ENCODE results near the gene MRPL36. TPM values are rescaled to one million over a fixed set of nuclear protein-coding genes. Genes with fewer than 3 reads are reported as not detected.

The MRPL36 gene
- total RNA-seq, 1 experiment from 2014 or later = 79.9 TPM

DNA sequence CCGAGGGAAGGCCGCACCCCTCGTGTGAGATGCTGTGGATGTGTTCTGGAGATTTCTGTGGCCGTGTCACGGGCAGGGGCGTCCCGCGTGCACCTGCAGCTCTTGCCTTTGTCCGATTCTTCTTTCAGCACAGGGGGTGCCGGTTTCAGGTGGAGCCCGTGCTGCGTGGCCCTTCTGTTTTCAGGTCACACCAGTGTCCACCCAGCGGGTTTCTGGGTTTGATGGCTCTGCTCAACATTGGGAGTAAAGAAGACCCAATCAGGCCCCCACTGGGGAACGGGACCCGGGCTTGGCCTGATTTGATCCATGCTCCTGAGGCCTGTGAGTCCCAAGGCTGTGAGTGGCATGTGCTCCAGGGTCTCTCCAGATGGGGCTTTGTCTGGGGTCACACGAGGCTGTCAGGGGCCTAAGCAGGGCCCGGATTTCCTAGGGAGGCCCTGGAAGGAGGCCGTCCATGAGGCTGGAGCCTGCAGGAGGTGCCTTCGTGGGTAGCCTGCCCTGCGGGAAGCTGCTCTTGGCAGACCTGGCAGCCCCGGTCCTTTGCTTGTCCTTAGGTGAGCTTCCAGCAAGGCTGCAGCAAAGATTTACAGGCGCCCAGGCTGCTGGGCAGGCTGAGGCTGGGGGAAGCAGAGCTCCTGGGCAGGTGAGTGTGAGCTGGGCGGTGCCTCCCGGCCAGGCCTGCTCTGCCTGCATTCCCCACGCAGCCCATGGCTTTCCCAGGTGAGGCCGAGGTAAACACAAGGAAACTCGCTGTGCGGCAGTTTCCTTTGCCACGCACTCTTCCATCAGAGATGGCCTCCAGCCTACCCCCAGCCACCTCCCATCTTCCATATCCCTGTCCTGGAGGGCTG lies 12.8 kb downstream of the MRPL36 start:
- Histone ChIP-seq H3K4me1 (ENCODE audit: control insufficient read depth, insufficient read depth, low read length) (peaks cover 7% of the 10 kb centered on the region), H3K36me3 (ENCODE audit: control insufficient read depth, insufficient read depth, low read length) (no peaks in the 10 kb centered on the region), H3K4me3 (ENCODE audit: low read depth in 2 of 2, low read length in 2 of 2) (no peak overlapping the region), H3K27me3 (ENCODE audit: control insufficient read depth, insufficient read depth, low read length) (no peaks in the 10 kb centered on the region), H3K9me3 (ENCODE audit: control insufficient read depth, insufficient read depth, low read depth, low read length) (no peaks in the 10 kb centered on the region), H3K27ac (ENCODE audit: low read length) (no peak overlapping the region)
- ATAC-seq (no peak), DNase-seq (ENCODE audit: low read depth, low spot score) (no peak)
- in situ Hi-C loops (cut with HindIII; ENCODE audit: low pct_unique_long_range_greater_than_20kb, low sequenced_read_pairs) (no loop called here), intact Hi-C loops (cut with micrococcal nuclease; ENCODE audit: unreplicated experiment) (no loop called here)
- TF ChIP-seq SIN3A (IDR thresholded peaks at IDR 0.05; ENCODE audit: borderline replicate concordance, insufficient read depth, low read depth, low read length) = no peak
- TF ChIP-seq, protein P1, sequence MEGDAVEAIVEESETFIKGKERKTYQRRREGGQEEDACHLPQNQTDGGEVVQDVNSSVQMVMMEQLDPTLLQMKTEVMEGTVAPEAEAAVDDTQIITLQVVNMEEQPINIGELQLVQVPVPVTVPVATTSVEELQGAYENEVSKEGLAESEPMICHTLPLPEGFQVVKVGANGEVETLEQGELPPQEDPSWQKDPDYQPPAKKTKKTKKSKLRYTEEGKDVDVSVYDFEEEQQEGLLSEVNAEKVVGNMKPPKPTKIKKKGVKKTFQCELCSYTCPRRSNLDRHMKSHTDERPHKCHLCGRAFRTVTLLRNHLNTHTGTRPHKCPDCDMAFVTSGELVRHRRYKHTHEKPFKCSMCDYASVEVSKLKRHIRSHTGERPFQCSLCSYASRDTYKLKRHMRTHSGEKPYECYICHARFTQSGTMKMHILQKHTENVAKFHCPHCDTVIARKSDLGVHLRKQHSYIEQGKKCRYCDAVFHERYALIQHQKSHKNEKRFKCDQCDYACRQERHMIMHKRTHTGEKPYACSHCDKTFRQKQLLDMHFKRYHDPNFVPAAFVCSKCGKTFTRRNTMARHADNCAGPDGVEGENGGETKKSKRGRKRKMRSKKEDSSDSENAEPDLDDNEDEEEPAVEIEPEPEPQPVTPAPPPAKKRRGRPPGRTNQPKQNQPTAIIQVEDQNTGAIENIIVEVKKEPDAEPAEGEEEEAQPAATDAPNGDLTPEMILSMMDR (IDR thresholded peaks at IDR 0.05) = no peak
- TF ChIP-seq TCF7L2 (IDR thresholded peaks at IDR 0.05; ENCODE audit: low read depth, low read length) = no peak
- no peak for TF ChIP-seq POLR2AphosphoS5 (IDR thresholded peaks at IDR 0.05; ENCODE audit: low read depth, low read length)
- TF ChIP-seq, protein P2, sequence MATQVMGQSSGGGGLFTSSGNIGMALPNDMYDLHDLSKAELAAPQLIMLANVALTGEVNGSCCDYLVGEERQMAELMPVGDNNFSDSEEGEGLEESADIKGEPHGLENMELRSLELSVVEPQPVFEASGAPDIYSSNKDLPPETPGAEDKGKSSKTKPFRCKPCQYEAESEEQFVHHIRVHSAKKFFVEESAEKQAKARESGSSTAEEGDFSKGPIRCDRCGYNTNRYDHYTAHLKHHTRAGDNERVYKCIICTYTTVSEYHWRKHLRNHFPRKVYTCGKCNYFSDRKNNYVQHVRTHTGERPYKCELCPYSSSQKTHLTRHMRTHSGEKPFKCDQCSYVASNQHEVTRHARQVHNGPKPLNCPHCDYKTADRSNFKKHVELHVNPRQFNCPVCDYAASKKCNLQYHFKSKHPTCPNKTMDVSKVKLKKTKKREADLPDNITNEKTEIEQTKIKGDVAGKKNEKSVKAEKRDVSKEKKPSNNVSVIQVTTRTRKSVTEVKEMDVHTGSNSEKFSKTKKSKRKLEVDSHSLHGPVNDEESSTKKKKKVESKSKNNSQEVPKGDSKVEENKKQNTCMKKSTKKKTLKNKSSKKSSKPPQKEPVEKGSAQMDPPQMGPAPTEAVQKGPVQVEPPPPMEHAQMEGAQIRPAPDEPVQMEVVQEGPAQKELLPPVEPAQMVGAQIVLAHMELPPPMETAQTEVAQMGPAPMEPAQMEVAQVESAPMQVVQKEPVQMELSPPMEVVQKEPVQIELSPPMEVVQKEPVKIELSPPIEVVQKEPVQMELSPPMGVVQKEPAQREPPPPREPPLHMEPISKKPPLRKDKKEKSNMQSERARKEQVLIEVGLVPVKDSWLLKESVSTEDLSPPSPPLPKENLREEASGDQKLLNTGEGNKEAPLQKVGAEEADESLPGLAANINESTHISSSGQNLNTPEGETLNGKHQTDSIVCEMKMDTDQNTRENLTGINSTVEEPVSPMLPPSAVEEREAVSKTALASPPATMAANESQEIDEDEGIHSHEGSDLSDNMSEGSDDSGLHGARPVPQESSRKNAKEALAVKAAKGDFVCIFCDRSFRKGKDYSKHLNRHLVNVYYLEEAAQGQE (IDR thresholded peaks at IDR 0.05; ENCODE audit: insufficient read depth in 1 of 2, low read depth in 2 of 2, low read length in 1 of 2) = no peak
- POLR2A ChIA-PET = no interaction called here
- BruUV-seq (replicated peaks) = no TSS peak
- CTCF ChIA-PET = no interaction called here

DNA sequence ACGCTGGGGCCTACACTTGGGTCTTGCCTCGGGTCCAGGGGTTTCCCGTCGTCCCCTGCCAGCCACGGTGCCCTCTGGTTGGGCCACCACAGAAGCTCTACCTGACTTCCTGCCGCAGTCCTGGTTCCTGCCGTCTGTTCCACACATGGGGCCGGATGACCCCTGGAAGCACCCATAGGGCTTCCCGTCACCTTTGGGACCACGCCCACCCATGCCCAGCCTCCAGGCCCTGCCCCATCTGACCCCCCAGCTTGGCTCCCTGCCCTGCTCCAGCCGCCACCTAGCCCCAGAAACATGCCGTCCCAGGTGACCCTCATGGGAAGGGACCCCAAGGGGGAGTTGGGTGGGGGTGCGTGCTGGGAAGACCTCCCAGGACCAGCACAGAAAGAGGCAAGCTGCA lies 13.7 kb downstream of the MRPL36 start:
- ChIA-PET CTCF (no interaction called here), POLR2A (no interaction called here)
- H3K36me3 ChIP-seq (ENCODE audit: control insufficient read depth, insufficient read depth, low read length) = no peaks in the 10 kb centered on the region
- in situ Hi-C loops (cut with HindIII; ENCODE audit: low pct_unique_long_range_greater_than_20kb, low sequenced_read_pairs) (no loop called here), intact Hi-C loops (cut with micrococcal nuclease; ENCODE audit: unreplicated experiment) (no loop called here)
- no peak for DNase-seq (ENCODE audit: low read depth, low spot score)
- TF ChIP-seq, protein P2 (IDR thresholded peaks at IDR 0.05; ENCODE audit: insufficient read depth in 1 of 2, low read depth in 2 of 2, low read length in 1 of 2) = no peak
- no peak for TF ChIP-seq POLR2AphosphoS5 (IDR thresholded peaks at IDR 0.05; ENCODE audit: low read depth, low read length)
- TF ChIP-seq, protein P1 (IDR thresholded peaks at IDR 0.05) = no peak
- TF ChIP-seq SIN3A (IDR thresholded peaks at IDR 0.05; ENCODE audit: borderline replicate concordance, insufficient read depth, low read depth, low read length) = no peak
- TF ChIP-seq TCF7L2 (IDR thresholded peaks at IDR 0.05; ENCODE audit: low read depth, low read length) = no peak
- H3K9me3 ChIP-seq (ENCODE audit: control insufficient read depth, insufficient read depth, low read depth, low read length) = no peaks in the 10 kb centered on the region
- H3K4me3 ChIP-seq (ENCODE audit: low read depth in 2 of 2, low read length in 2 of 2) = no peak overlapping the region
- H3K27me3 ChIP-seq (ENCODE audit: control insufficient read depth, insufficient read depth, low read length) = no peaks in the 10 kb centered on the region
- no peak overlapping the region for H3K27ac ChIP-seq (ENCODE audit: low read length)
- ATAC-seq = no peak
- peaks cover 7% of the 10 kb centered on the region for H3K4me1 ChIP-seq (ENCODE audit: control insufficient read depth, insufficient read depth, low read length)
- BruUV-seq (replicated peaks) = no TSS peak
